IMR-90 (cell line): Measurements from ENCODE around the gene SLC29A2. TPM values are rescaled to one million over a fixed set of nuclear protein-coding genes. Genes with fewer than 3 reads are reported as not detected.

Experiments used
- ATAC-seq: fragments of 200-7000 bp; cut with Tn5 transposase; 2 replicates; pipeline ENCODE4 v1.9.1; 2020; ENCODE audit warnings: low read depth, mild to moderate bottlenecking, moderate library complexity
- BruUV-seq: library from RNA; stranded (reverse); fragments of 400-500 nt; replicated peaks from 2 replicates; lab custom pipeline; 2021; lab: Mats Ljungman, UMichigan
- CTCF ChIA-PET: fragments of 300-600 bp; formaldehyde crosslinking; extraction: SDS; loops from one replicate; lab custom pipeline; 2021; ENCODE audit warnings: antibody characterized with exemption; lab: Yijun Ruan, JAX
- POLR2A ChIA-PET: fragments of 300-600 bp; sonication (Branson Sonifier 250); formaldehyde crosslinking; loops from one replicate; lab custom pipeline; 2022; ENCODE audit warnings: antibody characterized with exemption; ENCODE audit not compliant: unreplicated experiment; lab: Charles Lee
- DNase-seq: peaks from one replicate; pipeline ENCODE4 v3.0.0; 2013
- H2AFZ ChIP-seq: replicated peaks from 2 replicates; pipeline ENCODE3; 2013; ENCODE audit warnings: low read length, mild to moderate bottlenecking; ENCODE audit not compliant: poor library complexity
- H2AK5ac ChIP-seq: 2 replicates; pipeline ENCODE4 v1.6.1; 2013; ENCODE audit warnings: low read depth, low read length, inconsistent platforms
- H2AK9ac ChIP-seq: replicated peaks from 2 replicates; pipeline ENCODE3; 2013; ENCODE audit warnings: mild to moderate bottlenecking, low read depth, low read length, moderate library complexity; ENCODE audit not compliant: poor library complexity
- H2BK120ac ChIP-seq: 2 replicates; pipeline ENCODE4 v1.6.1; 2013; ENCODE audit warnings: low read depth, low read length, inconsistent platforms
- H2BK15ac ChIP-seq: 3 replicates; pipeline ENCODE4 v1.6.1; 2013; ENCODE audit warnings: low read depth, low read length, inconsistent platforms
- H2BK20ac ChIP-seq: 2 replicates; pipeline ENCODE4 v1.6.1; 2013; ENCODE audit warnings: low read depth, mild to moderate bottlenecking, inconsistent platforms, low read length, moderate library complexity
- H2BK5ac ChIP-seq: 2 replicates; pipeline ENCODE4 v1.6.1; 2013; ENCODE audit warnings: mild to moderate bottlenecking, low read depth, low read length, inconsistent platforms; ENCODE audit not compliant: poor library complexity, severe bottlenecking
- H3K14ac ChIP-seq: replicated peaks from 2 replicates; pipeline ENCODE4 v1.6.1; 2013; ENCODE audit warnings: low read depth, low read length, inconsistent platforms
- H3K18ac ChIP-seq: 2 replicates; pipeline ENCODE4 v1.6.1; 2013; ENCODE audit warnings: low read depth, low read length, control low read depth
- H3K23ac ChIP-seq: 2 replicates; pipeline ENCODE4 v1.6.1; 2013; ENCODE audit warnings: low read depth, low read length, inconsistent platforms
- H3K27ac ChIP-seq: 2 replicates; pipeline ENCODE4 v1.5.1; 2013; ENCODE audit warnings: mild to moderate bottlenecking, control low read depth, low read length; ENCODE audit not compliant: insufficient read depth
- H3K27me3 ChIP-seq: 2 replicates; pipeline ENCODE4 v1.6.1; 2013; ENCODE audit warnings: low read length; ENCODE audit not compliant: control insufficient read depth, insufficient read depth
- H3K36me3 ChIP-seq: 2 replicates; pipeline ENCODE4 v1.6.1; 2013; ENCODE audit warnings: low read length, mixed read lengths; ENCODE audit not compliant: control insufficient read depth, insufficient read depth
- H3K4ac ChIP-seq: 2 replicates; pipeline ENCODE4 v1.6.1; 2013; ENCODE audit warnings: low read depth, low read length, inconsistent platforms
- H3K4me1 ChIP-seq: 2 replicates; pipeline ENCODE4 v1.6.1; 2013; ENCODE audit warnings: low read length, mixed read lengths; ENCODE audit not compliant: control insufficient read depth, insufficient read depth
- H3K4me2 ChIP-seq: 2 replicates; pipeline ENCODE4 v1.6.1; 2013; ENCODE audit warnings: low read depth, mild to moderate bottlenecking, control low read depth, low read length, moderate library complexity
- H3K4me3 ChIP-seq: 2 replicates; pipeline ENCODE4 v1.5.1; 2013; ENCODE audit warnings: low read depth, mild to moderate bottlenecking, control low read depth, low read length, moderate library complexity; ENCODE audit not compliant: insufficient read depth
- H3K56ac ChIP-seq: 2 replicates; pipeline ENCODE4 v1.6.1; 2013; ENCODE audit warnings: low read length, inconsistent platforms; ENCODE audit not compliant: insufficient read depth; ENCODE audit errors: extremely low read depth
- H3K79me1 ChIP-seq, 2 experiments: 2 replicates each; pipeline ENCODE4 v1.6.1; 2013; ENCODE audit warnings: low read length in 2 of 2, inconsistent platforms in 1 of 2, low read depth in 1 of 2
- H3K9ac ChIP-seq: 2 replicates; pipeline ENCODE4 v1.6.1; 2013; ENCODE audit warnings: low read depth, low read length, control low read depth
- H3K9me1 ChIP-seq: 2 replicates; pipeline ENCODE4 v1.6.1; 2013; ENCODE audit warnings: low read length, inconsistent platforms; ENCODE audit not compliant: insufficient read depth
- H3K9me3 ChIP-seq: 2 replicates; pipeline ENCODE4 v1.6.1; 2013; ENCODE audit warnings: low read length; ENCODE audit not compliant: control insufficient read depth, insufficient read depth
- H4K20me1 ChIP-seq: 2 replicates; pipeline ENCODE4 v1.6.1; 2013; ENCODE audit warnings: low read length, inconsistent platforms; ENCODE audit not compliant: insufficient read depth
- H4K5ac ChIP-seq: 2 replicates; pipeline ENCODE4 v1.6.1; 2013; ENCODE audit warnings: mild to moderate bottlenecking, low read depth, low read length, control low read depth
- H4K8ac ChIP-seq, 2 experiments: 2 replicates each; pipeline ENCODE4 v1.6.1; 2013; ENCODE audit warnings: low read depth in 2 of 2, low read length in 2 of 2, control low read depth in 1 of 2, inconsistent platforms in 1 of 2
- H4K91ac ChIP-seq: 2 replicates; pipeline ENCODE4 v1.6.1; 2013; ENCODE audit warnings: low read depth, low read length, inconsistent platforms; ENCODE audit not compliant: insufficient read depth
- BHLHE40 ChIP-seq: fragments of 150-350 bp; IDR thresholded peaks from 2 replicates; pipeline ENCODE4 v1.6.1; 2016; ENCODE audit warnings: mild to moderate bottlenecking, low read depth, low read length
- CHD1 ChIP-seq: IDR thresholded peaks from 2 replicates; pipeline ENCODE4 v1.6.1; 2012; ENCODE audit warnings: low read depth, low read length, improper control_type of control experiment
- FOS ChIP-seq: fragments of 150-350 bp; IDR thresholded peaks from 2 replicates; pipeline ENCODE4 v1.6.1; 2016; ENCODE audit warnings: low read depth, low read length
- MAFK ChIP-seq: IDR thresholded peaks from 2 replicates; pipeline ENCODE4 v1.6.1; 2012; ENCODE audit warnings: low read depth, low read length, improper control_type of control experiment
- MAZ ChIP-seq: IDR thresholded peaks from 2 replicates; pipeline ENCODE4 v1.6.1; 2012; ENCODE audit warnings: low read depth, mild to moderate bottlenecking, low read length, improper control_type of control experiment, moderate library complexity, borderline replicate concordance
- NFE2L2 ChIP-seq: fragments of 150-350 bp; IDR thresholded peaks from 2 replicates; pipeline ENCODE4 v1.6.1; 2016; ENCODE audit warnings: low read depth, mild to moderate bottlenecking, low read length
- POLR2A ChIP-seq: IDR thresholded peaks from 2 replicates; pipeline ENCODE4 v1.6.1; 2012; ENCODE audit warnings: mild to moderate bottlenecking, low read depth, low read length
- RAD21 ChIP-seq: IDR thresholded peaks from 2 replicates; pipeline ENCODE4 v1.6.1; 2012; ENCODE audit warnings: low read length, improper control_type of control experiment
- RCOR1 ChIP-seq: IDR thresholded peaks from 2 replicates; pipeline ENCODE4 v1.6.1; 2012; ENCODE audit warnings: mild to moderate bottlenecking, low read length, improper control_type of control experiment; ENCODE audit not compliant: insufficient replicate concordance
- RFX5 ChIP-seq: IDR thresholded peaks from 2 replicates; pipeline ENCODE4 v1.8.0; 2012; ENCODE audit warnings: low read depth, mild to moderate bottlenecking, low read length, moderate library complexity
- SMC3 ChIP-seq: fragments of 150-350 bp; IDR thresholded peaks from 2 replicates; pipeline ENCODE4 v1.6.1; 2016; ENCODE audit warnings: low read depth, mild to moderate bottlenecking, antibody characterized with exemption, low read length, moderate library complexity
- WGBS, 2 experiments: methylation state at CpG; one replicate each; pipeline versions ENCODE4 v1.1.5 to v1.1.7; 2013; ENCODE audit warnings: missing lambda C conversion rate in 2 of 2; ENCODE audit not compliant: insufficient read length in 1 of 2; ENCODE audit errors: extremely low coverage in 2 of 2; 5-methylcytosine and 5-hydroxymethylcytosine counted together
- dilution Hi-C: fragments of 300-500 bp; cut with HindIII; formaldehyde crosslinking; loops from one replicate; pipeline ENCODE4 v1.14.3; 2018; ENCODE audit warnings: low sequenced_read_pairs; ENCODE audit not compliant: unreplicated experiment
- in situ Hi-C: fragments of 300-500 bp; cut with MboI; formaldehyde crosslinking; loops from 3 replicates; pipeline ENCODE4 v1.14.3; 2019; ENCODE audit warnings: low sequenced_read_pairs, inconsistent platforms, mixed read lengths
- intact Hi-C: fragments of 100-400 bp; cut with micrococcal nuclease; formaldehyde crosslinking; loops from 2 replicates; pipeline ENCODE4 v1.10.0; 2022
- polyA plus RNA-seq, 3 experiments: library from polyadenylated mRNA; depleted of rRNA; stranded (reverse); fragments of >200 nt; gene quantifications; 2 replicates each; pipeline ENCODE4 v1.2.3, GENCODE V29; 2012; ENCODE audit warnings: low replicate concordance in 1 of 3
- total RNA-seq: library from RNA; depleted of rRNA; stranded (reverse); fragments of >200 nt; gene quantifications from 2 replicates; pipeline ENCODE4 v1.2.3, GENCODE V29; 2012
- TF ChIP-seq, protein P1 (sequence below): fragments of 150-350 bp; IDR thresholded peaks from 2 replicates; pipeline ENCODE4 v1.6.1; 2016; ENCODE audit warnings: low read depth, mild to moderate bottlenecking, low read length, moderate library complexity, borderline replicate concordance
- TF ChIP-seq, protein P2 (sequence below): conservative IDR thresholded peaks from 2 replicates; pipeline ENCODE4 v1.5.1; 2012; ENCODE audit warnings: mild to moderate bottlenecking, low read depth, low read length, improper control_type of control experiment

Gene SLC29A2
- total and polyA plus RNA-seq, 2 of the 4 experiments (the other 2 are of a cell fraction): under 0.01 to 1.2 TPM

DNA sequence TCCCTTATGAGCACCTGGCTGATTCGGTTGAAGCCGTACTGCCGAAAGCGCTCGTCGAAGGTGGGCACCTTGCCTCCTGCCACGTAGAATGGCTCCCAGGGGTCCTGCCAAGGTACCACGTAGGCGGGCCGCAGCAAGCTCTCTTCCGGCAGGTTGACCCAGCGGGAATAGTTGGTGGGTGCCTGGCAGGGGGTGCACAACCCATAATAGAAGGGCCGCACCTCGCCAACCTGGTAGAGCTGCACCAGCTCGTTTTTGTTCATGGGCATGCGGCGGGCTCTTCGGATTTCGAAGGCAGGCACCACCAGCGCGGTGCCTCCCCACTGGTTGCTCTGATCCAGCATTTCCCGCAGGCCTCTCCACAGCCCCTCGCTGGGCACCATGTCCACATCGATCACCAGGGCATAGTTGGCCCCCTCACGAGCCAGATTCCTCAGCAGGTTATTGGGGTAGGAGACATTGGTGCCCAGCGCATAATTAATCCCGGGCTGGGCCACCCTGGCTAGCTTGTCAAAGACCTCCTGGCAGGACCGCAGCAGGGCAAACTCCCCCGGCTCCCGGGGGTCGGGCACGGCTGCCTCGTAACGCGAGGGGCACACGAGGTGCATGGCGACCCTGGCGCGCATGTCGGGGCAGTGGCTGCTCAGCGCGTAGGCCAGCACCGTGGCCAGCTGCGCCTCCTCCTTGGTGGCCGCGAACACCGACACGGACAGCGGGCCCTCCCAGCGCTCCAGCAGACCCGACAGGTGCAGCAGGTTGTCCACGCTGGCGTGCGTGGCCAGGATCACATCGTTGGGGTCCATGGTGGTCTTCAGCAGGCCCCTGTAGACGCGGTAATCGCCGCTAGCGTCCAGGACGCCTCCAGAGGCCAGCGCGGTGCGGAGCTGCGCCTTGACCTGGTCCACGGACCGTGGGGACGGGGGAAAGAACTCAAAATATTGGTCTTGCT, 24.8 kb downstream of the SLC29A2 start:
- peak overlapping the region; percentile 60; the same call in 1 of the 2 replicates for H3K14ac ChIP-seq
- no TSS peak for BruUV-seq
- H3K18ac ChIP-seq: no peak overlapping the region
- H4K8ac ChIP-seq: peak overlapping the region; percentile 84 to 94
- peaks cover 23 to 53% of the 10 kb centered on the region in 2 experiments for H3K79me1 ChIP-seq
- peaks cover 17% of the 10 kb centered on the region for H4K20me1 ChIP-seq
- peaks cover 12% of the 10 kb centered on the region; the same call in 1 of the 2 replicates for H3K9me1 ChIP-seq
- peak overlapping the region; percentile 96 for H3K4me2 ChIP-seq
- H3K4ac ChIP-seq: peak overlapping the region; percentile 87
- 0 out of 2 replicates have a peak overlapping the region, but pooled peaks have one; percentile 28 for H3K56ac ChIP-seq
- WGBS, 2 experiments: 15% methylated on average over 33 of the region's 68 CpGs; no CpG with 5 or more reads in 1 of the 2 experiments
- peak overlapping the region; percentile 98 for H3K4me3 ChIP-seq
- peak overlapping the region; percentile 80 for H2BK5ac ChIP-seq
- peaks cover 1% of the 10 kb centered on the region for H3K36me3 ChIP-seq
- in situ Hi-C loops (no loop called here), intact Hi-C loops (no loop called here), dilution Hi-C loops (no loop called here)
- peak overlapping the region; percentile 54; the same call in 1 of the 2 replicates for H4K91ac ChIP-seq
- peak overlapping the region; percentile 27; the same call in 1 of the 2 replicates for H4K5ac ChIP-seq
- DNase-seq: no peak
- no peaks in the 10 kb centered on the region for H3K27me3 ChIP-seq
- H3K27ac ChIP-seq: peak overlapping the region; percentile 83
- H3K9ac ChIP-seq: peak overlapping the region; percentile 91
- POLR2A ChIA-PET: no interaction called here
- no peak overlapping the region for H2BK15ac ChIP-seq
- peak overlapping the region; percentile 95 for H2AK9ac ChIP-seq
- peak overlapping the region; percentile 20; the same call in 1 of the 2 replicates for H2AK5ac ChIP-seq
- no peak overlapping the region for H2BK20ac ChIP-seq
- ATAC-seq: peak; percentile 5; the same call in 1 of the 2 replicates
- CTCF ChIA-PET: interaction anchor here (1.4 to 1.8 kb wide), 2 partner anchors 35 kb away, joined by 4 to 6 read pairs; no protein-coding TSS in a partner anchor
- no peaks in the 10 kb centered on the region for H3K9me3 ChIP-seq
- H2BK120ac ChIP-seq: peak overlapping the region; percentile 74
- peak overlapping the region; percentile 98 for H3K23ac ChIP-seq
- H3K4me1 ChIP-seq: peaks cover 12% of the 10 kb centered on the region
- H2AFZ ChIP-seq: peak overlapping the region; percentile 98
- TF ChIP-seq RAD21: no peak
- TF ChIP-seq MAFK: no peak
- no peak for TF ChIP-seq MAZ
- TF ChIP-seq, protein P1, sequence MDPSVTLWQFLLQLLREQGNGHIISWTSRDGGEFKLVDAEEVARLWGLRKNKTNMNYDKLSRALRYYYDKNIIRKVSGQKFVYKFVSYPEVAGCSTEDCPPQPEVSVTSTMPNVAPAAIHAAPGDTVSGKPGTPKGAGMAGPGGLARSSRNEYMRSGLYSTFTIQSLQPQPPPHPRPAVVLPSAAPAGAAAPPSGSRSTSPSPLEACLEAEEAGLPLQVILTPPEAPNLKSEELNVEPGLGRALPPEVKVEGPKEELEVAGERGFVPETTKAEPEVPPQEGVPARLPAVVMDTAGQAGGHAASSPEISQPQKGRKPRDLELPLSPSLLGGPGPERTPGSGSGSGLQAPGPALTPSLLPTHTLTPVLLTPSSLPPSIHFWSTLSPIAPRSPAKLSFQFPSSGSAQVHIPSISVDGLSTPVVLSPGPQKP: no peak
- TF ChIP-seq NFE2L2: no peak
- TF ChIP-seq, protein P2, sequence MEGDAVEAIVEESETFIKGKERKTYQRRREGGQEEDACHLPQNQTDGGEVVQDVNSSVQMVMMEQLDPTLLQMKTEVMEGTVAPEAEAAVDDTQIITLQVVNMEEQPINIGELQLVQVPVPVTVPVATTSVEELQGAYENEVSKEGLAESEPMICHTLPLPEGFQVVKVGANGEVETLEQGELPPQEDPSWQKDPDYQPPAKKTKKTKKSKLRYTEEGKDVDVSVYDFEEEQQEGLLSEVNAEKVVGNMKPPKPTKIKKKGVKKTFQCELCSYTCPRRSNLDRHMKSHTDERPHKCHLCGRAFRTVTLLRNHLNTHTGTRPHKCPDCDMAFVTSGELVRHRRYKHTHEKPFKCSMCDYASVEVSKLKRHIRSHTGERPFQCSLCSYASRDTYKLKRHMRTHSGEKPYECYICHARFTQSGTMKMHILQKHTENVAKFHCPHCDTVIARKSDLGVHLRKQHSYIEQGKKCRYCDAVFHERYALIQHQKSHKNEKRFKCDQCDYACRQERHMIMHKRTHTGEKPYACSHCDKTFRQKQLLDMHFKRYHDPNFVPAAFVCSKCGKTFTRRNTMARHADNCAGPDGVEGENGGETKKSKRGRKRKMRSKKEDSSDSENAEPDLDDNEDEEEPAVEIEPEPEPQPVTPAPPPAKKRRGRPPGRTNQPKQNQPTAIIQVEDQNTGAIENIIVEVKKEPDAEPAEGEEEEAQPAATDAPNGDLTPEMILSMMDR: no peak
- no peak for TF ChIP-seq RCOR1
- TF ChIP-seq RFX5: no peak
- TF ChIP-seq SMC3: no peak
- TF ChIP-seq FOS: no peak
- TF ChIP-seq POLR2A: no peak
- no peak for TF ChIP-seq BHLHE40
- TF ChIP-seq CHD1: no peak
